HG02678 (cell line): Measurements from ENCODE around the gene MAT1A.
"Not testable (repeated sequence)": the region's sequence is repeated elsewhere in the genome, so short reads cannot be mapped to it uniquely, and the experiment has no call there.

Experiments
- ATAC-seq: cut with Tn5 transposase; IDR thresholded peaks from one replicate; pipeline ENCODE4 v1.9.1; 2021; ENCODE audit warnings: mild to moderate bottlenecking, moderate library complexity; ENCODE audit not compliant: unreplicated experiment

The MAT1A gene

GRCh38 chr10:80289451-80290287 is at the start of gene MAT1A:
TSS of gene MAT1A (minus strand) at chr10:80289658. CDS start at chr10:80289423, 235 bp downstream.
- ATAC-seq, result no peak

GRCh38 chr10:80333983-80334382 is 44.5 kb upstream of the MAT1A start:
- no peak for ATAC-seq

DNA sequence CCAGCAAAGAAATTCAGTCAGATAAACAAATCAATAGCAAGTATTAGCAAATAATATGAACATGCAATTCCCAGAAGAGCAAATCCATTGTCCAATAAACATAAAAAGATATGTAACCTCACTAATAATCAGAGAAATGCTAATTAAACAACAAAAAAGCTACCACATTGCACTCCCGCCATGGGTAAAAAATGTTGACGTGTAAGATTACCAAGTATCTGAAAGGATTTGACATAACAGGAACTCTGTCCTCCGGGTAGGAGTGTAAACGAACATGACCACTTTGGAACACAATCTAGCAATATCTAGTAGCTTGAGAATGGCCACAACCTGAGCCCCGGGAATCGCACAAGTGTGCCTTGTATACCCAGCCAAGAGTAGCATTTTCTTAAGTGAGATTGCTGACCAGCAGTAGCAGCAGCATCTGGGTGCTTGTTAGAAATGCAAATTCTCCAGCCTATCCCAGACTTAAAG is 35.5 kb upstream of the MAT1A start:
- no peak for ATAC-seq

DNA sequence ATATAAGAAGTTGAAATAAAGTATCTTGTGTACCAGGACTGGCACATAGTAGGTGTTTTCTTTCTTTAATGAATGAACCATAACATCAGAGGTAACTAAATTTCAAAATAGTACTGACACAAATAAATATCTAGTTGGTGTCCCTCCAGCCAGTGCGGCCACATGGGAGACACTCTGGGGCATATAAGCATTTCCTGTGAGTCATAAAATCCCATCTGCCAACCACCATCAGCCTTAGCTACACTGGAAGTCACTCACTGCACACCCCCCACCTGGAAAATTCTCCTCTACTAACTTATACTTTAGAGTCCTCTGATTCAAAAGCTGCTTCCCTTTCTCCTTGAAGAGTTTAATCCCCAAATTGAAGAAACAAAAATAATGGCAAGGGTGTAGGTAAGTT is 34.6 kb upstream of the MAT1A start:
- no peak for ATAC-seq

DNA sequence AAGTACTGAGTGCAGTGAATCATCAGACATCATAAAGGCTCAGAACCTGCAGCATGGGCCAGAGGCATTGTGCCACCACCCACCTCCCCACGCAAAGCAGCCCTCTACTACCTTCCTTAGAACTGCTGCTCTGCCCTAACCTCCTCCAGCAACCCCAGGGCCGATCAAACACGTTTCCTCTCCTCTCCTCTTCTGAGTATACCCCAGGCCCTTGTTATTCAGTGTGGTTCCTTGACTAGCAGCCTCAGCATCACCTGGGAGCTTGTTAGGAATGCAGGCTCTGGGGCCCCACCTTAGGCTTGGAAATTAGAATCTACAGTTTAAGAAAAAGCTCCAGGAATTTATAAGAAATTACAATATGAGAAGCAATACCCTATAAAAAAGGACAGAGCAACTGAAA is 33.9 kb upstream of the MAT1A start:
- no peak for ATAC-seq

GRCh38 chr10:80322711-80323110 is 33.3 kb upstream of the MAT1A start:
- ATAC-seq, result no peak

DNA sequence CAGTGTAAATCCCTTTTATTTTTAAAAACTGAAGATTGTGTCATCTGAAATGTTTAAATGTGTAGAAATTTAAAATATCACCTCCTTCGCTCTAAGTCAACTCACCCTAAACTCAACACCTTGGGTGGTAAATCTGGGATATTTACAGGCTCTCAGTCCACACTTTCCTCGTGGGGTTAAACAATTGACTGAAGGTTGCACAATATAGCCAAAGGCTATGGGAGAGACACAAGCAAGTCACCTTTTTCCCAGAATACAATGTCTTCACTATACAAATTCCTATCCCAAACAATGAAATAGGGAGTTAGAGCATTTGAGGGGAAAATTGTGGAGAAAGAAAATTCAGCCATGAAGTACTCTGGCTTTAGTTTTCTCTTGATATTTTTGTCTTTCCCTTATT is 32.7 kb upstream of the MAT1A start:
- ATAC-seq, result no peak

GRCh38 chr10:80321183-80321582 is 31.7 kb upstream of the MAT1A start:
- ATAC-seq, result no peak

DNA sequence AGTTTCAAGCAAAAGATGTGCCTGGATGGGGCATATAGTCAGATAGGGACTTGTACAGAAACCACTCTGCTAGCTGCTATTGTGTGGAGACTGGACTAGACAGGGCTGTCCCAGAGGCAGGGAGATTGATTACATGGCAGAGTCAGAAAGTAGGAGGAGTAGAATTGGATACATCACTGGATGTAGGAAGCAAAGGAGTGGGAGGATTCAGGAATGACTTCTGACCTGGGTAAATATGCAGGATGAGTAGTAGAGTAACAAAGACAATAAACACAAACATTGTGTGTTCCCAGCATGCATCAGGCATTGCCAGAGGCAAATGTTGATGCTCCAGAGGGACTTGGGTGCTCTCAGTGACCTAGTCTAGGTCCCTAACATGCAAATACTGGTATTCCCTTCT is 30.9 kb upstream of the MAT1A start:
- ATAC-seq, result no peak

DNA sequence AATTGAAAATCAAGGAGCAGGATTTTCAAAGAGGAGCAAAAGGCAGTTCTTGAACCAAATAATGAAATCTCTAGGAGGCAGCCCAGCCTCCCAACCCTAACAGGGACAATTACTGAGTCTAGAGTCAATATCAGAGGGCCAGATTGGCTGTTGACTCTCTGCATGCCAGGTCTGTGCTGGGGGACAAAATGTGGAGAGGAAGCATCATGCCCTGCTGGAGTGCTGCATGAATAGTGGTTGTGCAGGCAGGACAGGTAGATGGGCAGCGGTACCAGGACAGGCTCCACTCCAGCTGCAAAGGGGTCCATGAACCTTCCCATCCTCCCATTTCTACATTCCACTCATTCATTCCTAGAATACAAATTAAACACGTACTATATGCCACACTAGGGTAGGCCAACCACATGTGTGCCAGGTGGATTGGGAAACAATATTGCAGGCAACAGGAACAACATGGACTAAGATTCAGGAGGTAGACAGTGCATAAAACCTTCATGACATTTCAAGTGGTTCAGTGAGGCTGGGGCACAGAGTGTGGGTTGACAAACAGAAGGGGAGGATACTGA is 30.4 kb upstream of the MAT1A start:
- no peak for ATAC-seq

- ATAC-seq, result no peak
Observed at GRCh38 chr10:80319318-80319717, 29.9 kb upstream of the MAT1A start.

GRCh38 chr10:80318742-80319141 is 29.3 kb upstream of the MAT1A start:
- no peak for ATAC-seq

DNA sequence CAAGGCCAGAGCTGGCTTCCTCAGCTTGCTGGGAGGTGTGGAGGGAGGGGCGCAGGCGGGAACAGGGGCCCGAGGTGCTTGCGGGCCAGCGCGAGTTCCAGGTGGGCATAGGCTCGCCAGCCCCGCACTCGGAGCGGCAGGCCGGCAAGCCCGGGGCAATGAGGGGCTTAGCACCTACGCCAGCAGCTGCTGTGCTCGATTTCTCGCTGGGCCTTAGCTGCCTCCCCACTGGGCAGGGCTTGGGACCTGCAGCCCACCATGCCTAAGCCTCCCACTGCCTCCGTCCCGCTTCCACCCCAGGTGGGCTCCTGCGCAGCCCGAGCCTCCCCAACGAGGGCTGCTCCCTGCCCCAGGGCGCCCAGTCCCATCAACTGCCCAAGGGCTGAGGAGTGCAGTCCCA is 25.9 kb upstream of the MAT1A start:
- ATAC-seq, result no peak

DNA sequence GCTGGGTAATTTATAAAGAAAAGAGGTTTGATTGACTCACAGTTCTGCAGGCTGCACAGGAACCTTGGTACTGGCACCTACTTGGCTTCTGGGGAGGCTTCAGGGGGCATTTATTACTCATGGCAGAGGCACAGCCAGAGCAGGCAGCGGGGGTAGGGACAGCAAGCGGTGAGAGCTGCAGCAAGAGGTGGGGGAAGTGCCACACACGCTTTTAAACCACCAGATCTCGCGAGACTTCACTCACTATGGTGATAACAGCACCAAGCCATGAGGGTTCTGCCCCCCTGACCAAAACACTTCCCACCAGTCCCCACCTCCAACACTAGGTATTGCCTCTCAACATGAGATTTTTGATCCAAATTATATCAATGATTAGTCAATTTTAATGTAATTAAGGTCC is 24.1 kb upstream of the MAT1A start:
- no peak for ATAC-seq

- not testable (repeated sequence) for ATAC-seq
Observed at GRCh38 chr10:80305989-80306388, 16.5 kb upstream of the MAT1A start.

GRCh38 chr10:80296942-80297341 is 7.5 kb upstream of the MAT1A start:
- no peak for ATAC-seq

DNA sequence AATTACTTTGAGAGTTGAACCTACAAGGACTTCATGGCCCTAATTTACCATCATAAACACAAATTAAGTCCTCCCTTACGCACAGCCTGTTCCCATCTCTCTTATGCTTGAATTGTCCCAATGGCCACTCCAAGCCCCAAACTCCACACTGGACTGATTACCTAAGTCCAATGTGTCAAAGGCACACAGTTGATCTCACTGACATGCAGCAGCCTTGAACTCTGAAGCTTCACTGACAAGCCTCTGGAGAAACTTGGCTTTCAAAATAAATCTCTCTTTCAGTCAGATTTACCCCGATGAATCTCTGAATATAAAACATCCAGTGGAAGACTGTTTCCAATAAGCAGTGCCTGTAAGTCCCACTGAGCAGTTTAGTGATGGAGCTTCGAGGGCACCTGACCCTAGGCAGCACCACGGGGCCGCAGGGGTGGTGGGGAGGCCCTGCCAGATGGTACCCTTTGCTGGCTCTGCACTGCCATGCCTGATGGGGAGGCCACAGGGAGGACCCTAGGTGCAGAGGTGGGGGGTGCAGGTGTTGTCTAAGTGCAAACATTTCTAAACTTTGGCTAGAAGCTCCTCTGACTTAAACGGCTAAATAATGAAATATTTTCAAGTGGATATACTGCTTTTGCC is 3.3 kb upstream of the MAT1A start:
- no peak for ATAC-seq

DNA sequence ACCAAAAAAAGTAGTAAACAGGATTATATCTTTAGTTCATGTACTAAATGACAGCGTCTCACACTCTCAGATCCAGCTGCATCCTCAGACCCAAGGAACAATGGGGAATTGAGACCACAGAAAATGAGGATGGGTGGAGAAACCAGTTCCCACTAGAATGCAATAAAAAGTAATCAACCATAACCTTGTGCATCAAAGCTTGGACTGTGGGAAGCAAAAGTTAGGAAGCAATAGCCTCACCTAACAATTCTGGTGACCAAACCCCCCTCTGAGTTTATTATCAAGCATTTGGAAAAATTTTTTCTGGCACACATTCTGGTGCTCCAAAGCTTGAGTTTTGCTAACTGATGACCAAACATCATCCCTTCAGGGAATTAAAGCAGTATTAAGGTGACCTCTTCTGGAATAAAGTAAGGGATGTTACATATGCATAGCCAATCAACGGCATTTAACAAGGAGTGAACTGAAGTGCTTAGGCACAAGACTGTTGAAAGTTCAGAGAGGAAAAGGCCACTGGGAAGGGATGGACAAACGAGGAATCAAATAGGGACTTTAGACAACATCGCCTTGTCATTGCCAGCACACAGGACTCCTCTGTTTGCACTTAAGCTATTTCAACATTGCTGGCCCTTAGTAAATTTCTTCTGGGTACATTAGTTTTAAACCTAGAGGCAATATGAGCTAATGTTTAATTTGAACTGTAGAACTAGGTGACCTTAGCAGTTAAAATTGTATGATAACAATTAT is 1.2 kb upstream of the MAT1A start:
- no peak for ATAC-seq

GRCh38 chr10:80288849-80289248 is 609 bp downstream of the MAT1A start:
- no peak for ATAC-seq

GRCh38 chr10:80284522-80284921 is 4.9 kb downstream of the MAT1A start:
- no peak for ATAC-seq

- no peak for ATAC-seq
Observed at GRCh38 chr10:80283536-80284199, 5.8 kb downstream of the MAT1A start.
